NCI-H2196 treated with DMSO at 0.1 percent for 48 hours (cell line): ENCODE data around the gene TBC1D17.
A peak's percentile ranks its signal among the peaks of the same experiment; 100 is the strongest.

ENCODE experiments used
- DNase-seq: peaks from one replicate; lab custom pipeline; 2025; ENCODE audit not compliant: unreplicated experiment; lab: John Stamatoyannopoulos, UW

TBC1D17 gene

GRCh38 chr19:49890349-49891311, 13.1 kb downstream of the TBC1D17 start:
- peak; percentile 40 for DNase-seq

DNA sequence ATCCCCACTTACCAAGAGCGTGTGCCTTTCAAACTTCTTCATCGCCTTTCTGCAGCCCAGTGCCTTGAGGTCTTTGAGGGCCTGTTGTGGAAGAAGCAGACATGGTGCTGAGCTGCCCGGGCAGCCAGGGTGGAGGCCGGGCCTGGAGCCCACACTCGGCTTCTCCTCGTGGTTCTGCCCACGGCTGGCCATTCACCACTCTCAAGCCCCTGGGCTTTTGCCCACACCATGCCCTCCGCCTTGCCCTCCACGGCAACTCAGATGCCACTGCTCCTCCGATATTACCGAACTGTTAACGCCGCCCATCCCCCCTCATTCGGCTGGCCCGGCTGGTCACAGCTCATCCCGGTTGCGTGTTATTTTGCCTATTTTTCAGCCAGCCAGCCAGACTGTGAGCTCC, 13.9 kb downstream of the TBC1D17 start:
- no peak for DNase-seq

DNA sequence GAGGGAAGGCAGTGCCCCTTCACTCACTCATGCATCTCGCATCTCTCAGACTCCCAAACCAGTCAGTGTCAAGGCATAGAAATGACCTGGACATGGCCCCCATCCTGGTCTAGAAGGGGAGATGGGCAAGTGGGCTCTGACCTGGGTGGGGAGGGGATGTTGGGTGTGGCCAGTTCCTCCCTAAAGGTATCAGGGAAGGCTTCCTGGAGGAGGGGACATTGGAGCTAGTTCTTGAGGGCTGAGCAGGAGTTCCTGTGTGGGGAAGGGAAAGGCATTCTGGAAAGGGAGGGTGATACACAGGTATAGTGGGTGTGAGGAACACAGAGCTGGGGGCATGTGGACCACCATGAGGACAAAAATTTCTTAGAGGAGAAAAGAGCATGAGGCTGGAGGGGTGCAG, 15.2 kb downstream of the TBC1D17 start:
- no peak for DNase-seq

DNA sequence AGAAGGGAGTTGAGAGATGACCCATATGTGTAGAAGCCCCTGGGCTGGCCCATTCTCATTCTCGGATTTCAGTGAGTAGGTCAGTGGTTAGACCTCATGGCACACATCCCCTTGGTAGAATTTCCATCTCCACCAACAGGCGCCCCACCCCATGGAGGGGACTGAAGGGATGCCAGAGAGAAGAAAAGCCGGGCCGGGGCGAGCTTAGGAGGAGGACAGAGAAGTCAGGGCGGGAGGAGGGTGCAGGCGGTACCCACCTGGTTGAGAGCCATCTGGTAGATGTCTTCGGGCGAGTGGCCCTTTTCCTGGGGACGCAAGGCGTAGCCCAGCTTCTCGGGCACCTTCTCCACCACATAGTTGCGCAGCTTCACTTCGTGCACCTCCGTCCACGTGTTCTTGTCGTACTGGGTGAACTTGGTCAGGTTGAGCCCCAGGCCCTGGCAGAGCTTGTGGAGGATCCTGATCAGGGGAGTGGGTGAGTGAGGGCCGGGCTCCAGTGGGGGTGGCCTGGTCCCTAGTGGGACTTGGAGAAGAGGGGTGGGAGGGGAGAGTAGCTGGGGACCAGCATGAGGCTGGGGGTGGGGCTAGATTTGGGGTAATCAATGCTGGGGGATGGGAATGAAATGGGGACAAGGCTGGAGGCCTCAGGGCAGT, 16.6 kb downstream of the TBC1D17 start:
- no peak for DNase-seq

GRCh38 chr19:49894879-49895565, 17.5 kb downstream of the TBC1D17 start:
- no peak for DNase-seq

DNA sequence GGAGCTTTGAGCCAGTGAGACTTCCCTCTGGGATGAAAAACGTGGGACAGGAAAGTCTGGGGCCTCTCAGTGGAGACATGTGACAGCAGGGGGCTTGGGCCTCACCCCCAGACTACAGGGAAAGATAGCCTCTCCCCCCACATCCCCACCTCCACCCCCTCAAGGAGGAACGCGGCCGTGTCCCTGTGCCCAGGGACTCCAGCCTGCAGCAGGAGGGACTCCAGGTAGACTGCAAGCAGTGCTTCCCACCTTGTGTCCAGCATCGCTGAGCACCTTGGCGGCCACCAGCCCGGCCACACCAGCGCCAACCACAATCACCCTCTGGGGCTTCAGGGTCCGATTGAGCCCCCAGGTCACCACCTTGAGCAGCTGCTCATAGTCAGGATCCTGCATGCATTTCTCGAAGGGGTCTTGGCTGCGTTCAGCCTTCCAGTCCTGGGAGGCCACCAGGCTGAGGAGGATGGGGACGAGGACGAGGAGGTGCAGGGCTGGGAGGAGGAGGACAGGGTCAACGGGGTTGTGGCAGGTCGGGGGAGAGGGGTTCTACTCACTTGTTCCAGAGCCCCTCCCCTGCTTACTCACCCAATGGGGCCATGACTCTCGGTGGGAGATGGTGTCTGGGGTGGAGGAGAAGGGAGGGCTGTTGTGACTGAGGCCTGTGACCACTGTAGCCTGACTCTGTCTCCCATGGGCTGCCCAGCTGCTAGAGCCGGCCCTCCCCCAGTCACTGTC, 18.2 kb downstream of the TBC1D17 start:
- DNase-seq: no peak

- DNase-seq: no peak
Observed at GRCh38 chr19:49896863-49897621, 19.5 kb downstream of the TBC1D17 start, which contains the start of gene IL4I1. IL4I1 (minus strand) TSS chr19:49896887; CDS start chr19:49896160, 727 bp downstream.

GRCh38 chr19:49904136-49904535, 26.6 kb downstream of the TBC1D17 start:
- no peak for DNase-seq

- no peak for DNase-seq
Observed at GRCh38 chr19:49906879-49907564, 29.5 kb downstream of the TBC1D17 start.

GRCh38 chr19:49907745-49908446, 30.4 kb downstream of the TBC1D17 start:
- DNase-seq: no peak

- DNase-seq: no peak
Observed at GRCh38 chr19:49908480-49909420, 31.2 kb downstream of the TBC1D17 start.

- DNase-seq: no peak
Observed at GRCh38 chr19:49910179-49910578, 32.7 kb downstream of the TBC1D17 start.

DNA sequence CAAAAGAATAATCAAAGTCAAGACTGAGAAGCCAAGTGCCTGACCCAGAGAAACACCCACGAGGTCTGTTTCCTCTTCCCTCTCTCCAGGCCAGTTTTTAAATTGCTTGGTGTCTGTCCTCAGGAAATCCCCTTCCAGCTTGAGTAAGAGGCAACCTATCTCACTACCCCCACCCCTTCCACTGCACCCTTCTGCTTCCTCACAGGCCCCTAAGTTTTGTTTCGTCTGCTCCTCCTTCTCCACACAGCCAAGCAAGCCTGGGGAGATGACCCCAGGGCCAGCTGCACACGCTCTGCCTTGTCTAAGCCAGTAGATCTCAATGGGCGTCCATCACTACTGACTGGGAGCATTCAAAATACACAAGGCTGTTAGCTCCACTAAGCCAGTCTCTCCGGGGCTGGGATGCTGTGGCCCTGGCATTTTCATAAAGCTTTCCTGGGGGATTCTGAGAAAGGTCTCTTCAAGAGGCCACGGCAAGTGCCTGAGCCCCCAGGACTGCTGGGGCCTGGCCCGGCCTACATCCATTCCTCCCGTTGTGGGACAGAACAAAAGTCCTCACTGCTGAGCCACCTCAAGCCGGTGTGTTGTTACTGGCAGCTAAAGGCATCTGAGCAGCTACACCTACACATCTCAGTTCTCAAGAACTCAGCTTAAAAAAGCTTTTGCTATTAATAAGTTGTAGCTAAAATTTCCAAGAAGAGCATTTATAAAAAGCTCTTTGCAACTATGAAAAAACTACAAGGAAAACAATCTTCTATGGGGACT, 34.1 kb downstream of the TBC1D17 start:
- DNase-seq: no peak

DNA sequence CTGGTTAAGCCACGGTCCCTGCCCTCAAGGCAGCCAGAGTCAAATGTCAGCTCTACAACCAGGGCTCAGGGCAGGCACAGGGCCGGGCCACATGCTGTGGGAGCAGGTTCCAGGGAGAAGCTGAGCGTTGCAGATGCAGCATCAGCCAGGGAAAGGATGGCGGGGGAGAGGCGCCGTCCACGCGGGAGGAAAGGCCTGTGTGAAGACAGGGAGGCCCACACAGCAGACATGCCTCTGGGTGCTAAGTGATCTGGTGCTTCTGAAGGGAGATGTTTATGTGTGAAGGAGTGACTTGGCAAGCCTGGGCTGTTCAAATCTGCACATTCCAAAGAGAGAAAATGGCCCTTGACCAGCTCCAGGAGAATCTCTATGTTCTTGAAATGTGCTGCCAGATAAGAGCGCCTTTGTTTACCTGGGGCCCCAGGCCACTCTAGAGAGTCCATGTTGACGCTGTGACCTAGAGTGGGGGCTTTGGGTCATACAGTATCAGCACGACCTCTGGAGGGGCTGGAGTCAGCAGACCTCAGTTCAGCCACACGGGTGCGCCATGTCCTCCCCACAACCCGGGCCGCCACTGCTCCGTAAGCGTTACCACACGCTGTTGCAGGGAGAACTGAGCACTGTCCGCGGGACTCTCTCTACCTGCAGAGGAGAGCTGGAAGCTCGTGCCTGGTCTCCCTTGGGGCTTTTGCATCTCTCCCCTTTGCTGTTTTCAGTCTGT, 35.6 kb downstream of the TBC1D17 start:
- no peak for DNase-seq

- no peak for DNase-seq
Observed at GRCh38 chr19:49913720-49914119, 36.2 kb downstream of the TBC1D17 start.

- DNase-seq: no peak
Observed at GRCh38 chr19:49915271-49915670, 37.8 kb downstream of the TBC1D17 start.
